ENCODE data around the gene PHC2.
"Not testable (repeated sequence)": the region's sequence is repeated elsewhere in the genome, so short reads cannot be mapped to it uniquely, and the experiment has no call there.

The PHC2 gene

GRCh38 chr1:33292726-33293340, 138.1 kb downstream of the PHC2 start:
- no peak for DNase-seq (ENCODE audit: low spot score)

- DNase-seq (ENCODE audit: low spot score), result not testable (repeated sequence)
Measured at GRCh38 chr1:33290615-33291014, 140.3 kb downstream of the PHC2 start.

- DNase-seq (ENCODE audit: low spot score), result no peak
Measured at GRCh38 chr1:33289858-33290154, 141.1 kb downstream of the PHC2 start.

GRCh38 chr1:33288976-33289857, 141.7 kb downstream of the PHC2 start:
- no peak for DNase-seq (ENCODE audit: low spot score)

DNA sequence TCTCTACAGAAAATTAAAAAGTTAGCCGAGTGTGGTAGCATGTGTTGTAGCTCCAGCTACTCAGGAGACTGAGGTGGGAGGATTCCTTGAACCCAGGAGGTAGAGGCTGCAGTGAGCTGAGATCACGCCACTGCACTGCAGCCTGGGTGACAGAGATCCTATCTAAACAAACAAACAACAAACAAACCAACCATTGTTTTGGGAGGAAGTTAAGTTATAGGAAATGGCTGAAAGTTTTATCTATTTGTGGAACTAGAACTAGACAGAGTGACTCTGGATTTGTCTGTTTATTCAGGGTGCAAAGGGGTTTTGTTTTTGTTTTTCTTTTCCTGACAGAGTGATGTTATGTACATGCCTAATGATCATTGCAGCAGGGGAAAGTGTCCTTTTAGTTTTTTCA, 143.6 kb downstream of the PHC2 start:
- DNase-seq (ENCODE audit: low spot score), result no peak

DNA sequence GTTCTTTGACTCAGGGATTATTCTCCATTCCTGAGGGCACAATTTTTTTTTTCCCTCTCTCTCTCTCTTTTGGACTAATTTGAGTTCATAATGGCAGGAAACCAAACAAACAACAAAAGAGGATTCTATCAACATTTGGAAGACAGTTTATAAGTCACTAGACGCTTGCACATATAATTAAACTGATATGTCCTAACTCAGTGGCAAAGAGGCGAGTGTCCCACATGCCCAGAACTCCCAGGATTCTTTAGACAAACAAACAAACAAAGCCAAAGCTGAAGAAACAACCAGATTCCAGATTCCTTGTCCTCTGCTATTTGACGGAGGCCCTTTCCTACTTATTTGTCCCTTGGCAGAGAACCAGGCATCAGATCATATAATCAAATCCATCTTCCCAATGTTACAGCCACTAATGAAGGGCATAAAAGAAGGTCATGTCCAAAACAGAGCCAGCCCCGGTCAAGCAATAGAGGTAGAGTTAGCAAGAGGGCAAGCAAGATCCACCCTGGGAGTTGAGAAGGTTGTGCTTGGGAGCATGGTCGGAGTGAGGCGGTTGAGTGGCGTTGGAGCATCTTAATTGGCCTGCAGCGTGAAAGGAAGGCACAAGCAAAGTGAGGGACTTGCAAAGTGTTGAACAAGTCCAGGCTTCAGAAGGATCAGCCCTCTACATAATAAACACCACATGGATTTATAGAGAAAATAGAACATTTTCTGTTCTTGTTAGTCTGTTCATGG, 144.3 kb downstream of the PHC2 start:
- no peak for DNase-seq (ENCODE audit: low spot score)

DNA sequence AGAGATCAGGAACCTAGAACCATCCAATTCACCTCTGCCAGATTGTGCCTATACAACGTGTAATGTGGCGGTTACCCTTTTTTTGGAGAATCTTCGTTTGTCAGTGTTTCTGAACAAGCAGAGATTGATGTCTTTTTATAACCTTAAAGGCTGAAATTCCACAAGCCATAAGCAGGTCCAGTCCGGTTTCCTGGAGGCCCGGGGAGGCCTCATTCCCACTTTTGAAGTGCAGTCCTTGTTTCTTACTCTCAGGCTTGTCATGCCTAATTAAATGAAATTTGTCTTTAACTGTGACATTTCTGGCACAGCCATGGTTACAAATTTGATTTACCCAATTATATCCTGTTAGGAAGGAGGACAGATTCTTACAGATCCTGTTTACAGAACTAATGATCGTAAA, 146.8 kb downstream of the PHC2 start:
- no peak for DNase-seq (ENCODE audit: low spot score)

- no peak for DNase-seq (ENCODE audit: low spot score)
Measured at GRCh38 chr1:33282791-33283190, 148.1 kb downstream of the PHC2 start.

DNA sequence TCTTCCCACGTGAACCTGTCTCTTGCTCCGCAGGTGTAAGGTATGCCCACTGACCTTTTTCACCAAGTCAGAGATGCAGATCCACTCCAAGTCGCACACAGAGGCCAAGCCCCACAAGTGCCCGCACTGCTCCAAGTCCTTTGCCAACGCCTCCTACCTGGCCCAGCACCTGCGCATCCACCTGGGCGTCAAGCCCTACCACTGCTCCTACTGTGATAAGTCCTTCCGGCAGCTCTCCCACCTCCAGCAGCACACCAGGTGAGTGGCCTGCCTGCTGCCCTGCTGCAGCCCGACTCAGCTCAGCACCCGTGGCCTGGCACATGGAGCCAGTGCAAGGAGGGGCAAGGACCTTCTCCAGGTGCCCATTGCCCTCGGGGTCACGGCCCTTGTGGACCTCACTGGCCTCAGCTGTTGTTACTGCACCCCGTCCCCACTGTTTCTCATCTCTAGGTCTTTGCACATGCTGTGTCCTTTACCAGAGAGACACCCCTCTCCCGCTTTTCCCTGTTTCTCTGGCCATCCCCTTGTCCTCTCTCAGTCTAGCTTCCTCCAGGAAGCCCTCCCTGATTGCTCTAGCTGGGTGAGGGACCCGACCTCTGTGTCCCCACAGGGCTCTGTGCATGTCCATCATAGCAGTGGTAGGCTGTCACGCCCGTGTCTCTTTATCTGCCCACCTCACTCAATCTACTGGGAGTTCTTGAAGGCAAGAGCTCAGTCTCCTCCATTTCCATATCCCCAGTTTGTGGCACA, 149.2 kb downstream of the PHC2 start:
- DNase-seq (ENCODE audit: low spot score), result no peak

GRCh38 chr1:33280091-33280661, 150.7 kb downstream of the PHC2 start:
- no peak for DNase-seq (ENCODE audit: low spot score)

DNA sequence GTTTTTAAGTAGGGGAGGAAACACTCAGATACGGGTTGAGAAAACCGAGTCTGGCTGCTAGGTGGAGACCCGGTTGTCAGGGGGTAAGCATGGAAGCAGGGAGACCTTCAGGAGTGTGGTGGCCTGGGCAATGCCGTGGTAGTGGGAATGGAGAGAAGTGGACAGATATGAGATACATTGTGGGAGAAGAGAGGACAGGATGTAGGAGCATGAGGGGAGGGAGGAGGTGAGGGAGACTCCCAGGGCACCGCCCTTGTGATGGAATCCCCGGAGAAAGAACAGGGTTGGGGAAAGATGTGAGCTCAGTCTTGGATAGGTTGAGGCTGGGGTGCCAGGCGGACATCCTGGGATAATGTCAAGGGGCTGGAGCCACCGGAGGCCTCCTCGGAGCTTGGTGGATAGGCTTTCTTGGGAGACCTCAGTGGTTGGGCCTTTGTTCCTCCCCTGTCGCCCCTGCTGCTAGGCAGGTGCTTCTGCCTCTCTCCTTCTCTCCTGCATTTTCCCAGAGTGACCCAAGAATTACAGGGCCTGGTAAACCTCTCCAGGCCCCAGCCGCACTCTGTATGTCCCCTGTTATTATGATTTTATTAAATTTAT, 153.3 kb downstream of the PHC2 start:
- DNase-seq (ENCODE audit: low spot score), result no peak

DNA sequence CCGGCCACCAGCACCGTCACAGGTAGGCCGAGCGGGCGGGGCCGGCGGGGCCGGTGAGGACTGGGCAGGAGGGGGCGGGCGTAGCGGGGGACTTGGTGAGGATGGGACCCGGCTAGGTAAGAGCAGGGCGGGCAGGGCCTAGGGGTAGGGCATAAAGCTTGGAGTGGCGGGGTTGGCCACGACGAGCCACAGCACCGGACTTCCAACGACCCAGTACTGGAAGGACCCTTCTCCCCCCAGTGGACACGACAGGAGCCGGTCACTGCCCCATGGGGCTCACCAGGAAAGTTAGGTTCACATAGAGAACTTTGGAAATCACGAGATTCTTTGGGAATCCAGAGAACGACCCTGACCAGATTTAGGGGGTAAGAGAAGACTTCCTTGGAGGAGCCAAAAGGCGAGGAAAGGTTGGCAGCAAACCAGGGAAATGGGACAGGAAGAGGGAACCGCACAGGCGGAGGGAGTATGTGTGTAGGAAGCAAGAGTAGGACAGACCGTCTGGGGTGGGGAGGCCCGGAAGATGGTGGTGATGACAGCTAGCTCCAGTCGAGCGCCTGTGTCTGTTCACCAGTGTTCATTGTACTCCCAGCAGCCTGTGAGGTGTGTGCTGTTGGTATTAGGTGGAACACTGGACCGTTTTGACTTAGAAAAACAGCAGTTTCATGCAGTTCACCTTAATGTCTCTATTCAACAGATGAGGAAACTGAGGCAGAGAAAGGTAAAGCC, 154.2 kb downstream of the PHC2 start:
- DNase-seq (ENCODE audit: low spot score), result no peak

DNA sequence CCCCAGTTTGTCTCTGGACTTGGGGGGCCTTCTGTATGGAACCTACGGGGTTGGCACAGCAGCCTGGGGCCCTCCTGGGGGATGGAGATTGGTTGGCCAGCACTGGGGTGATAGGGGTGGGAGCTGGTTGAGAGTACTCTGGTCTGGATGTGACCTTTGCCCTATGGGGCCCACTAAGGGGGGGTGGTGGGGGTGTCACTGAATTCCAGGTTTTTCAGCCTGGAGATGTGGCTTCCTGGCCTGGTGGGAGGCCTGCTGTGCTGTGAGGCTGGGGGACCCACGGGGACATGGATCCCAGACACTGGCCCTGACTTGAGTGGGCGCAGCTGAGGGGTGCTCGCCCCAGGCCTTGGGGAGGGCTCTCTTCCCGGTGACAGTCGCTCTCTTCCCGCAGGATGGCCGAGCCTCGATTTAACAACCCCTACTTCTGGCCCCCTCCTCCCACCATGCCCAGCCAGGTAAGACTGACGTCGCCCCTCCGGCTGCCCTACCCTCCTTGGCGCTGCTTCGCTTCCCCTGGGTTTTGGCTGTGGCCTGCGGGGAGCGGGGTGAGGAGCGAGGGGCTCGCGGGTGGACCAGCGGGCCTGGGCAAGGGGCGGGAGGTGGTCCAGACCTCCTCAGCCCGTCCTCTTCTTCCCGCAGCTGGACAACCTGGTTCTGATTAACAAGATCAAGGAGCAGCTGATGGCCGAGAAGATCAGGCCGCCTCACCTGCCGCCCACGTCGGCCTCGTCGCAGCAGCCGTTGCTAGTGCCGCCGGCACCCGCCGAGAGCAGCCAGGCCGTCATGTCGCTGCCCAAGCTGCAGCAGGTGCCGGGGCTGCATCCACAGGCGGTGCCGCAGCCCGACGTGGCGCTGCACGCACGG, 155.0 kb downstream of the PHC2 start:
- no peak for DNase-seq (ENCODE audit: low spot score)

- no peak for DNase-seq (ENCODE audit: low spot score)
Measured at GRCh38 chr1:33275195-33275594, 155.7 kb downstream of the PHC2 start.

DNA sequence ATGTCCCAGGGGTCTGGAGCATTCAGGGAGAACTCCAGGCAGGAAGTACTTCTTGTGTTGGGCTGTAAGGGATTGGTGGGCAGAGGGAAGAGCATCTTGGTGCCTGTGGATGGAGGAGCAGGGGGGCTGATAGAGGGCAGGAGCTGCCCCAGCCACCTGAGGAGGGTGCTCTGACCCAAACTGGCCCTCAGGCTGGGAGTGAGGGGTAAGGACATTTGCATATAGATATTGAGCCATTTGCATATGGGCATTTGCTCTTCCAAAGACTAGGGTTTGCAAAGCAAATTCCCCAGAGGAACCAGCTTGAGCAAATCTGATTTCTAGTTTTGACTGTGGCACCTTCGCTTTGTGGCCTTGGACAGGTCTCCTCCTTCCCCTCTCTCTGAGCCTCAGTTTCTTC, 156.4 kb downstream of the PHC2 start:
- no peak for DNase-seq (ENCODE audit: low spot score)

DNA sequence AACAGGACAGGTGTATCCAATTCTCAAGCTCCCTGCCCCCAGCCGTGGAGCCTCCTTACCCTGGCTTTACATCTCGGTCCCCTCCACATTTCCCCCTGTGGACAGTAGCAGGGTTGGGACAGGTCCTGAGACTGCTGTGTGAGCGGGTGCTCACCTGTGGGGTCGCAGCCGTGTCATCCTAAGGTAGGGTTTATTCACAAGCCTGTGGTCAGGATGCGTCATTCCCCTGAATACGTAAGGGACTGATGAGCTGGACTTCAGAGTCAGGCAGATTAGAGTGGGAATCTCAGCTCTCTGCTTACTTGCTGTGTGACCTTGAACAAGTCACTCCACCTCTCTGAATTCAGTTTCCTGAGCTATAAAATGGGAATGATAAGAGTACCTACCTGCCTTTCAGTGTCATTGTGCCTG, 156.9 kb downstream of the PHC2 start:
- no peak for DNase-seq (ENCODE audit: low spot score)

Measured in hepatic stellate cell (primary cell).